ENCODE measurements around the gene SYTL2. TPM values are rescaled to one million over a fixed set of nuclear protein-coding genes. Genes with fewer than 3 reads are reported as not detected.

The SYTL2 gene
- total RNA-seq, 1 experiment from 2014 or later, result 5.2 TPM

GRCh38 chr11:85806016-85806415 is 4.9 kb downstream of the SYTL2 start:
- Histone ChIP-seq H3K27me3 (ENCODE audit: insufficient read depth, low read length) (no peaks in the 10 kb centered on the region; the same call in 1 of the 2 replicates), H4K5ac (ENCODE audit: insufficient read length, low read depth, low read length) (no peak overlapping the region), H2BK15ac (ENCODE audit: low read depth, low read length) (no peak overlapping the region), H4K91ac (ENCODE audit: insufficient read length, low read depth, low read length) (no peak overlapping the region), H3K23me2 (ENCODE audit: insufficient read length, low read depth, low read length, poor library complexity, severe bottlenecking) (peaks cover 5% of the 10 kb centered on the region), H3K79me2 (ENCODE audit: insufficient read depth, low read length) (no peaks in the 10 kb centered on the region), H2BK120ac (ENCODE audit: low read depth, low read length, poor library complexity, severe bottlenecking) (no peak overlapping the region), H3K27ac (ENCODE audit: insufficient read length, low read depth, low read length) (no peak overlapping the region), H3K23ac (ENCODE audit: insufficient read length, low read depth, low read length) (no peak overlapping the region), H4K20me1 (ENCODE audit: control insufficient read depth, insufficient read depth, insufficient read length) (peaks cover 3% of the 10 kb centered on the region), H3K4ac (ENCODE audit: low read depth, low read length) (no peak overlapping the region), H3K4me1 (ENCODE audit: insufficient read depth, low read length) (peaks cover 2% of the 10 kb centered on the region; the same call in 1 of the 2 replicates), H3K56ac (ENCODE audit: insufficient read length, low read depth, low read length) (no peak overlapping the region), H2BK20ac (ENCODE audit: low read depth, low read length, poor library complexity, severe bottlenecking) (no peak overlapping the region), H2BK12ac (ENCODE audit: insufficient read length, low read depth, low read length) (no peak overlapping the region), H3T11ph (ENCODE audit: low read length) (no peak overlapping the region), H3K14ac (ENCODE audit: insufficient read depth, low read length) (no peak overlapping the region), H3K4me2 (ENCODE audit: insufficient read depth, insufficient read length, low read length) (no peak overlapping the region), H3K9me3 (ENCODE audit: control insufficient read depth, low read depth, low read length) (no peaks in the 10 kb centered on the region), H2AK5ac (ENCODE audit: insufficient read length, low read length) (no peak overlapping the region), H3K18ac (ENCODE audit: insufficient read length, low read depth, low read length) (no peak overlapping the region), H2AFZ (ENCODE audit: low read length) (no peak overlapping the region), H4K8ac (replicated peaks; ENCODE audit: insufficient read length, low read depth, low read length) (no peak overlapping the region), H3K79me1 (ENCODE audit: insufficient read depth, low read depth, low read length, poor library complexity, severe bottlenecking) (no peaks in the 10 kb centered on the region), H3K9ac (ENCODE audit: extremely low read depth, insufficient read length, low read length) (no peak overlapping the region), H2BK5ac (ENCODE audit: insufficient read length, low read length) (no peak overlapping the region)
- DNase-seq, result no peak
- TF ChIP-seq CTCF (conservative IDR thresholded peaks at IDR 0.05), result no peak
- no peak overlapping the region for H3K4me3 Mint-ChIP-seq
- peaks cover 16 to 17% of the 10 kb centered on the region in 2 experiments for H3K4me1 Mint-ChIP-seq
- H3K27me3 Mint-ChIP-seq (ENCODE audit: low read depth), result peaks cover 22% of the 10 kb centered on the region
- H3K27ac Mint-ChIP-seq, result no peak overlapping the region; a peak in 1 of 7 replicates
- no peaks in the 10 kb centered on the region for H3K9me3 Mint-ChIP-seq
- no peaks in the 10 kb centered on the region for H3K36me3 Mint-ChIP-seq (ENCODE audit: insufficient read depth in 1 of 3, low read depth in 3 of 3)
